ENCODE results near the gene ZBED4.

DNA sequence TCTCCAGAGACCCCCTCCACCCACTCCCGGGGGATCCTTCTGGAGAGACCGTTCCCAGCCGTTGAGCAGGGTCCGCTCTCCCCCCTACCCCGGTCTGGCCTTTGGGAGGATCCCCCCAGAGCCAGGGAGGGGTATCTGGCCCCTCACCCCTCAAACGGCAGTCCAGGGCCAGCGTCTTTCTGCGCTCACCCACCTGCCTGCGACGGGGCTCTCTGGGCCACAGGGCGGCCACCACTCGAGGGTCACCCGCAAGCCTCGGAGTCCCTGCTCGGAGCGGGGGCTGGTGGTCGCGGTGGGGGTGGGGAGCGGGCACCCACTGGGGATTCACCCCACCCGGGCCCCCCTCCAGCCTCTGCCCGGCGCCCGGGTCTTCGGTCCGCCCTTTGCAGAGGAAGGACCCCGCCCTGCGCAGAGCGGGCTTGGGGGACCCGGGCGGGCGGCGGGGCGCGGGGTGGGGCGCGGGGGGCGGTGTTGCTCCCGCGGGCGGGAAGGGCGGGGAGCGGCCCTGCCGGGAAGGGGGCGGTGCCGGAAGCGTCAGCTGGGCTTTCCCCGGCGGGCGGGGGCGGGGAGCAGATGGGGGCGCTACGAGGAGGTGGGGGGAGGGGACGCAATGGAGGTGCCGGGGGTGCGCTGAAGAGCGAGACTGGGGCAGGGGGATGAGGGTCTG, 81.4 kb downstream of the ZBED4 start:
- TF ChIP-seq POLR2A (IDR thresholded peaks at IDR 0.05) (no peak), POLR2AphosphoS5 (IDR thresholded peaks at IDR 0.05) (no peak)
- TF ChIP-seq, protein P1, sequence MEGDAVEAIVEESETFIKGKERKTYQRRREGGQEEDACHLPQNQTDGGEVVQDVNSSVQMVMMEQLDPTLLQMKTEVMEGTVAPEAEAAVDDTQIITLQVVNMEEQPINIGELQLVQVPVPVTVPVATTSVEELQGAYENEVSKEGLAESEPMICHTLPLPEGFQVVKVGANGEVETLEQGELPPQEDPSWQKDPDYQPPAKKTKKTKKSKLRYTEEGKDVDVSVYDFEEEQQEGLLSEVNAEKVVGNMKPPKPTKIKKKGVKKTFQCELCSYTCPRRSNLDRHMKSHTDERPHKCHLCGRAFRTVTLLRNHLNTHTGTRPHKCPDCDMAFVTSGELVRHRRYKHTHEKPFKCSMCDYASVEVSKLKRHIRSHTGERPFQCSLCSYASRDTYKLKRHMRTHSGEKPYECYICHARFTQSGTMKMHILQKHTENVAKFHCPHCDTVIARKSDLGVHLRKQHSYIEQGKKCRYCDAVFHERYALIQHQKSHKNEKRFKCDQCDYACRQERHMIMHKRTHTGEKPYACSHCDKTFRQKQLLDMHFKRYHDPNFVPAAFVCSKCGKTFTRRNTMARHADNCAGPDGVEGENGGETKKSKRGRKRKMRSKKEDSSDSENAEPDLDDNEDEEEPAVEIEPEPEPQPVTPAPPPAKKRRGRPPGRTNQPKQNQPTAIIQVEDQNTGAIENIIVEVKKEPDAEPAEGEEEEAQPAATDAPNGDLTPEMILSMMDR (IDR thresholded peaks at IDR 0.05), result no peak
